GM10266 (cell line): Measurements from ENCODE around the gene IFT81.
"Not testable (repeated sequence)": the region's sequence is repeated elsewhere in the genome, so short reads cannot be mapped to it uniquely, and the experiment has no call there.

Experiments
- DNase-seq: peaks from one replicate; pipeline ENCODE4 v3.0.0; 2012; ENCODE audit errors: extremely low spot score
- TF ChIP-seq, protein P1 (sequence below): IDR thresholded peaks from 2 replicates; pipeline ENCODE4 v1.5.1; 2012; ENCODE audit warnings: mild to moderate bottlenecking, low read depth; ENCODE audit not compliant: control insufficient read depth, insufficient read depth; ENCODE audit errors: missing control alignments

The IFT81 gene

DNA sequence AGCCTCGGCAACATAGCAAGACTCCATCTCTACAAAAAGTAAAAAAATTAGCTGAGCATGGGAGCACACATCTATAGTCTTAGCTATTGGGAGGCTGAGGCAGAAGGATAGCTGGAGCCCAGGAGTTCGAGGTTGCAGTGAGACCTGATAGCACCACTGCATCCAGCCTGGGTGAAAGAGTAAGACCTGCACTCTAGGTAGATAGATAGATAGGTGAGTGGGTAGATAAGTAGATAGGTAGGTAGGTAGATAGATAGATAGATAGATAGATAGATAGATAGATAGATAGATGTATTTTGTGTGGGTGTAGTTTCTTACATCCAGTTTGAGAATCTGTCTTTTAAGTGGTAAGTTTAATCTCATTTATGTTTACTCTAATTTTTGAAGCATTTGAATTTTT, 72.8 kb downstream of the IFT81 start:
- TF ChIP-seq, protein P1, sequence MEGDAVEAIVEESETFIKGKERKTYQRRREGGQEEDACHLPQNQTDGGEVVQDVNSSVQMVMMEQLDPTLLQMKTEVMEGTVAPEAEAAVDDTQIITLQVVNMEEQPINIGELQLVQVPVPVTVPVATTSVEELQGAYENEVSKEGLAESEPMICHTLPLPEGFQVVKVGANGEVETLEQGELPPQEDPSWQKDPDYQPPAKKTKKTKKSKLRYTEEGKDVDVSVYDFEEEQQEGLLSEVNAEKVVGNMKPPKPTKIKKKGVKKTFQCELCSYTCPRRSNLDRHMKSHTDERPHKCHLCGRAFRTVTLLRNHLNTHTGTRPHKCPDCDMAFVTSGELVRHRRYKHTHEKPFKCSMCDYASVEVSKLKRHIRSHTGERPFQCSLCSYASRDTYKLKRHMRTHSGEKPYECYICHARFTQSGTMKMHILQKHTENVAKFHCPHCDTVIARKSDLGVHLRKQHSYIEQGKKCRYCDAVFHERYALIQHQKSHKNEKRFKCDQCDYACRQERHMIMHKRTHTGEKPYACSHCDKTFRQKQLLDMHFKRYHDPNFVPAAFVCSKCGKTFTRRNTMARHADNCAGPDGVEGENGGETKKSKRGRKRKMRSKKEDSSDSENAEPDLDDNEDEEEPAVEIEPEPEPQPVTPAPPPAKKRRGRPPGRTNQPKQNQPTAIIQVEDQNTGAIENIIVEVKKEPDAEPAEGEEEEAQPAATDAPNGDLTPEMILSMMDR: no peak
- no peak for DNase-seq

DNA sequence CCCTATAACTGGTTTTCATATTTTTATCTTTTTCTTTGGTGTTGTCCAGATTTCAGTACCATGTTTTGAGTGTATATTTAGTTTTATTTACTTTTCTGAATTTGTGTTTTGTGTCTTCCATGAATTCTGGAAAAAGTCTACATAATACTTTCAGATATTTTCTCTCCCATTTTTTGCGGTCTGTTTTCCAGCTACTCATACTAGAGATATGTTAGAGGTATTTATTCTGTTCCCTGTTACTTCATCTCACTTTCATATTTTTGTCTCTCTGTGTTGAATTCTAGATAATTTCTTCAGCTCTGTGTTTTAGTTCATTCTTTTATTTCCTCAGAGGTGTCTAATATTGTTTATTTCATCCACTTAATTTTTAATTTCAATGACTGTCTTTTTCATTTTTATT, 74.2 kb downstream of the IFT81 start:
- TF ChIP-seq, protein P1: no peak
- DNase-seq: no peak

GRCh38 chr12:110199339-110200123, 75.4 kb downstream of the IFT81 start:
- DNase-seq: no peak
- TF ChIP-seq, protein P1: no peak

- TF ChIP-seq, protein P1: no peak
- no peak for DNase-seq
Observed at GRCh38 chr12:110200124-110200417, 75.9 kb downstream of the IFT81 start.

- TF ChIP-seq, protein P1: no peak
- DNase-seq: no peak
Observed at GRCh38 chr12:110201995-110202394, 77.8 kb downstream of the IFT81 start.

- no peak for DNase-seq
- TF ChIP-seq, protein P1: no peak
Observed at GRCh38 chr12:110203546-110203945, 79.4 kb downstream of the IFT81 start.

GRCh38 chr12:110205931-110206330, 81.8 kb downstream of the IFT81 start:
- TF ChIP-seq, protein P1: no peak
- DNase-seq: no peak

DNA sequence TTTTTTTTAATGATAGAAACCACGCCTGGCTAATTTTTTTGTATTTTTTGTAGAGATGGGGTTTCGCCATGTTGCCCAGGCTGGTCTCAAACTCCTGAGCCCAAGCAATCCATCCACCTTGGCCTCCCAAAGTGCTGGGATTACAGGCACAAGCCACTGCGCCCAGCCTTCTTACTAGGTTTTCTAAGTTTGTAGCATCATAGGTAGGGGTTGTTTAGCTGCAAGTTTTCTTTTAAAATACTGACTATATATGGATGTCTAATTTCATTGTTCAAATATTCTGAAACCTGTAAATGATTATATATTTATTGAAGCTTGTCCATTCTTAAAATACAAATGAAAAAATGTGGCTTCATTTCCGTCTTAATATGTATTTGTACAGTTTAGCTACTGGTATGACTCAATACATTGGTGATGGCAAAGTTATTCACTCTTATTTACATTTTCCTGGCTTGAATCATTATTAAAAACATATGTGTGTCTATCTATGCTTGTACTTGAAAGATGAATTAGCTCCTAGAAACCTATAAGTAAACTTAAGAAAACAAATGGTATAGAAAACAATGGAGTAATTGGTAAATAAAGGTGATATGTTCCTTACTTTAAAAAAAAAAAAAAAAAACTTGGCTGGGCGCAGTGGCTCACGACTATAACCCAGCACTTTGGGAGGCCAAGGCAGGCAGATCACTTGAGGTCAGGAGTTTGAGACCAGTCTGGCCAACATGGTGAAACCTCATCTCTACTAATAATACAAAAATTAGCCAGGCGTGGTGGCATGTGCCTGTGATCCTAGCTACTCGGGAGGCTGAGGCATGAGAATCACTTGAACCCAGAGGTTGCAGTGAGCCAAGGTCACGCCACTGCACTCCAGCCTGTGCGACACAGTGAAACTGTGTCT, 87.7 kb downstream of the IFT81 start:
- DNase-seq: not testable (repeated sequence)
